NB4 (cell line): ENCODE data around the gene TMEM178A.

Experiments
- MYC ChIP-seq: IDR thresholded peaks from 2 replicates; pipeline ENCODE4 v1.6.1; 2011; ENCODE audit warnings: low read depth, low read length
- POLR2A ChIP-seq: IDR thresholded peaks from 2 replicates; pipeline ENCODE4 v1.6.1; 2011; ENCODE audit warnings: mild to moderate bottlenecking; ENCODE audit not compliant: insufficient read length; ENCODE audit errors: extremely low read depth
- TF ChIP-seq, protein P1 (sequence below): IDR thresholded peaks from one replicate; pipeline ENCODE4 v1.5.1; 2012; ENCODE audit warnings: low read depth, low read length
- TF ChIP-seq, protein P2 (sequence below): IDR thresholded peaks from 2 replicates; pipeline ENCODE4 v1.6.1; 2011; ENCODE audit warnings: low read depth, low read length

DNA sequence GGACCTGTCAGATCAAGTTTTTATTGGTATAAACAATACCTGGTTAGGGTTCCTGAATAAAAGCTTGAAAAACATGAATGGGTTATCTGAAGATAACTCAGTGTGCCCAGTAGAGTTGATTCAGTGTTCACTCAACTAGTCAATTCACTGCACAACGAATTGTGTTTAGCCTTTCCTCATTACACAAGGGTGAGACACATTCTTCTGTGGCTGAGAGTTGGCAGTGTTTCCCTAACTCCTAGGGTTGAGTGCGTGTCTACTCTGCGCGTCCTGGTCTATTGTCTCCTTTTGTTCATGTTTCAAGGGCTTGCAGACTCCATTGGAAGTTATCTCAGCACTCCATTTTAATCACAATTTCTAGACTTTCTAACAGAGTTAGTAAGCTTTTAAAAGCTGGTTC lies 32.8 kb upstream of the TMEM178A start:
- TF ChIP-seq, protein P1, sequence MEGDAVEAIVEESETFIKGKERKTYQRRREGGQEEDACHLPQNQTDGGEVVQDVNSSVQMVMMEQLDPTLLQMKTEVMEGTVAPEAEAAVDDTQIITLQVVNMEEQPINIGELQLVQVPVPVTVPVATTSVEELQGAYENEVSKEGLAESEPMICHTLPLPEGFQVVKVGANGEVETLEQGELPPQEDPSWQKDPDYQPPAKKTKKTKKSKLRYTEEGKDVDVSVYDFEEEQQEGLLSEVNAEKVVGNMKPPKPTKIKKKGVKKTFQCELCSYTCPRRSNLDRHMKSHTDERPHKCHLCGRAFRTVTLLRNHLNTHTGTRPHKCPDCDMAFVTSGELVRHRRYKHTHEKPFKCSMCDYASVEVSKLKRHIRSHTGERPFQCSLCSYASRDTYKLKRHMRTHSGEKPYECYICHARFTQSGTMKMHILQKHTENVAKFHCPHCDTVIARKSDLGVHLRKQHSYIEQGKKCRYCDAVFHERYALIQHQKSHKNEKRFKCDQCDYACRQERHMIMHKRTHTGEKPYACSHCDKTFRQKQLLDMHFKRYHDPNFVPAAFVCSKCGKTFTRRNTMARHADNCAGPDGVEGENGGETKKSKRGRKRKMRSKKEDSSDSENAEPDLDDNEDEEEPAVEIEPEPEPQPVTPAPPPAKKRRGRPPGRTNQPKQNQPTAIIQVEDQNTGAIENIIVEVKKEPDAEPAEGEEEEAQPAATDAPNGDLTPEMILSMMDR, result no peak
- TF ChIP-seq MYC, result no peak
- no peak for TF ChIP-seq POLR2A
- TF ChIP-seq, protein P2, sequence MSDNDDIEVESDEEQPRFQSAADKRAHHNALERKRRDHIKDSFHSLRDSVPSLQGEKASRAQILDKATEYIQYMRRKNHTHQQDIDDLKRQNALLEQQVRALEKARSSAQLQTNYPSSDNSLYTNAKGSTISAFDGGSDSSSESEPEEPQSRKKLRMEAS, result no peak
